ENCODE data around the gene TIPRL.

Gene TIPRL

DNA sequence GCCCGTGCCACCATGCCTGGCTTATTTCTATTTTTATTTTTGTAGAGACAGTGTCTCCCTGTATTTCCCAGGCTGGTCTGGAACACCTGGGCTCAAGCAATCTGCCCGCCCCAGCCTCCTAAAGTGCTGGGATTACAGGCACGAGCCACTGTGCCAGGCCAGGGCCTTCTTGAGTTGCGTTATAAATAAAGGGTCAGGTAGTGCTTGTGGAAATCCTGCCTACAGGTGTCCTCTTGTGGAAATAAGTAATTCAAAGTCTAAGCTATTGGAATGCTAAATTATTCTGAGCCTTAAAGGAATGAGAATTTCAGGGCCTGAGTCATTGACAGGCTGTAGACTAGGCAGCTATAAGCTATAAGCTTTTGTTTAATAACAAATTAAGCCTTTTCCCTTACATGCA is 38.9 kb downstream of the TIPRL start:
- no peak for DNase-seq

DNA sequence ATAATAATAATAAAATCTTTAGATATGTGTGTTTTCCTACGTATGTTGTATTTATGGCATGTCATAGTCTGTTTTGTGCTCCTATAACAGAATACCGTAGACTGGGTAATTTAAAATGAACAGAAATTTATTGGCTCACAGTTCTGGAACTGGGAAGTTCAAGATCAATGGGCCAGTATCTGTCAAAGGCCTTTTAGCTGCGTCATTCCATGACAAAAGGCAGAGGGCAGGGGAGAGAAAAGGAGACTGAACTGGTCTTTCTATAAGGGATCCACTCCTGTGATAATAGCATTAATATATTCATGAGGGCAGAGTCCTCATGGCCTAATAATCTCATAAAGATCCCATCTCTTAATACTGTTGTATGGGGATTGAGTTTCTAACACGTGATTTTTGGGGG is 39.9 kb downstream of the TIPRL start:
- no peak for DNase-seq

GRCh38 chr1:168220470-168220871 is 41.7 kb downstream of the TIPRL start:
- DNase-seq = no peak

- DNase-seq = no peak
Observed at GRCh38 chr1:168221275-168221674, 42.5 kb downstream of the TIPRL start.

DNA sequence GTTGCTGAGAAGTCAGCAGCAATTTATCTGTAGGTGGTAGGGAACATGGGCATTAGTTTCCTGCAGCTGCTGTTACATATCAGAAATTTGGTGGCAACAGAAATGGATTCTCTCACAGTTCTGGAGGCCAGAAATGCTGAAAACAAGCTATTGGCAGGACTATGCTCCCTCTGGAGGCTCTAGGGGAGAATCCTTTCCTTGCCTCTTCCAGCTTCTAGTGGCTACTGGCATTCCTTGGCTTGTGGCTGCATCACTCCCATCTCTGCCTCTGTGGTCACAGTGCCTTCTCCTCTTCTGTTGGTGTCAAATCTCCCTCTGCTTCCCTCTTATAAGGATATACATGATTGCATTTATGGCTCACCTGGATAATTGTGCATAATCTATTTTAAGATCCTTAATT is 44.5 kb downstream of the TIPRL start:
- no peak for DNase-seq

GRCh38 chr1:168223681-168224540 is 45.1 kb downstream of the TIPRL start:
- DNase-seq = no peak

GRCh38 chr1:168224991-168225390 is 46.2 kb downstream of the TIPRL start:
- no peak for DNase-seq

- peak; percentile 67 for DNase-seq
Observed at GRCh38 chr1:168225476-168226190, 46.9 kb downstream of the TIPRL start, which contains the start of gene SFT2D2. SFT2D2 (plus strand) TSS chr1:168226004; CDS start chr1:168226080, 76 bp downstream.

DNA sequence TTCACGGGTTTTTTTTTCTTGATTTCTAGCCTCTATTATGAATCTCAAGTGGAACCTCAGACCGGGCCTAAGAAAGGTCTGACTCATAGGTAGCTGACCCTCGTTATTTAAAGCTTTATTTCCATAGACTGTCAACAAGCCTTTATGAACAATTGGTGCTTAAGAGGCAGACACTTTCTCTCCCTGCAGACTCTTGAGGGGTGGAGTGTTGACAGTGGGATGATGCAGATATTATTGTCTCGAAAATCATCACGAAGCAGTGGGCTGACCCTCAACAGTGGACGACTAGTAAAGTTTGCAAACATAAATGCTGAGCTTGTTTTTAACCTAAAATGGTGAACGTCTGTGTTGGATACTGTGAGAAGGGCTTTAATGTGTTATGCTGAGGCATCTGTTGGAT is 48.9 kb downstream of the TIPRL start:
- no peak for DNase-seq

DNA sequence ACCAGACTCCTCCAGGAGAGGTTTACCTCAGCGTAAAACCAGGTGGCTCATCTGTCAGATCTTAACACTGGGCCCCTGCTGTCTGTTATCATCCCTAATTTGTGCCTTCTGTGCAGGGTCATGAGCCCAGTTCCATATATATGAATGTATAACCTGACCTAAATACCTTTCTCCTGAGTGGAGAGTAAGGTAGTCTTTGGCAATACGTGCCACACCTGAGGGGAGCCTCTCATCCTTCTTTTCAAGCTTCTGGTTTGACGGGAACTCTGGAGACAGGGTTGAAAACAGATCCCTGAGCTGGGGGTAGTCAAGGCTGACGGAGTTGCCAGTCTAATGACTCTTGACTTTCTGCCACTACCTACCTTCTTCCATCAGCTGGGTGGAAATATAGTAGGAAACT is 51.1 kb downstream of the TIPRL start:
- no peak for DNase-seq

DNA sequence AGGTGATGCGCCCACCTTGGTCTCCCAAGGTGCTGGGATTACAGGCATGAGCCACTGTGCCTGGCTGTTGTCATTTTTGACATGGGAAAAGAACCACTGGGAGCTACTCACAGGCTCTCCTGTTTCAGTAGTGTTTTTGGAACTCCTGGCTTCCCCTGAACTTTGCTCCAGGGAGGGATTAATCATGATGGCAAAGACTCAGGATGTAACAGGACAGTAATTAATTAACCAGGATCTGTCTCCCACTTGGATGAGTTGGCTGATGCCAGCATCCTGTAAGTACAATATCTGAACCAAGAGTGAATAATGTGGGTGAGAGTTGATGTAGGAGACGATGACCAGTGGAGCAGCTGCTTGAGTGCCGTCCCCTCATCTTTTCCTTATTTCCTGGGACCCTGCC is 51.9 kb downstream of the TIPRL start:
- no peak for DNase-seq

GRCh38 chr1:168234846-168235547 is 56.2 kb downstream of the TIPRL start:
- peak; percentile 14 for DNase-seq

DNA sequence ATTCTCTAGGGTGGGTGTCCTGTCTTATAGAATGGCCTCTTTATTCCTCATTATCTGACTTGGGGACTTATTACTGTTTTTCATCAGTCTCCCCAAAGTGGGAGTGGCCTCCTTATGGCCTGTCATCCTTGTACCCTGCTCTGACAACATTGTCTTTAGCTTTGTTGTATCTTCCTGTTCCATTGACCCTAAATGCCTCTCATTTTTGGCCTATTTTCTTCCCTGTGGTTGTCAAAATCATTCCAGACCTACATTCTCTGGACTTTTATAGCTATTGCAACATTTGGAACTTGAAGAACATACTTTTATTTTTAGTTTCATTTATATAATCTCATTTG is 56.8 kb downstream of the TIPRL start:
- DNase-seq = no peak

DNA sequence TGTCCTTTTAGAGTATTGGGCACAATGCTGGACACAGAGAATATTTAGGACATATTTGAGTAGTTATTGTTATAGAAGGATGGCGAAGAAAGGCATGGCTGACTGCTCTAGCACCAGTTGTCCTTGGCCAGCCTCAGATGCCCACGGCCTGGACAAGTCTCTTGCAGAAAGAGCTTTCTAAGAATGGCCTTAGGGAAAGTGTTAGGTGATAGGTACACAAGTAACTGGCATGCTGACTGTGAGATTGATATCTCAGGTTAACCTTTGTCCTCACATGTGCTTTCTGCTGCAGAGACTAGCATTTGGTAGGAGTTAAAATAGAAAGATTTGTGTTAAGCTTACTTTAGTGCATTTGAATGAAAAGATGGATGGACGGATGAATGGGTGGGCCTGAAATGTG is 57.2 kb downstream of the TIPRL start:
- DNase-seq = no peak

DNA sequence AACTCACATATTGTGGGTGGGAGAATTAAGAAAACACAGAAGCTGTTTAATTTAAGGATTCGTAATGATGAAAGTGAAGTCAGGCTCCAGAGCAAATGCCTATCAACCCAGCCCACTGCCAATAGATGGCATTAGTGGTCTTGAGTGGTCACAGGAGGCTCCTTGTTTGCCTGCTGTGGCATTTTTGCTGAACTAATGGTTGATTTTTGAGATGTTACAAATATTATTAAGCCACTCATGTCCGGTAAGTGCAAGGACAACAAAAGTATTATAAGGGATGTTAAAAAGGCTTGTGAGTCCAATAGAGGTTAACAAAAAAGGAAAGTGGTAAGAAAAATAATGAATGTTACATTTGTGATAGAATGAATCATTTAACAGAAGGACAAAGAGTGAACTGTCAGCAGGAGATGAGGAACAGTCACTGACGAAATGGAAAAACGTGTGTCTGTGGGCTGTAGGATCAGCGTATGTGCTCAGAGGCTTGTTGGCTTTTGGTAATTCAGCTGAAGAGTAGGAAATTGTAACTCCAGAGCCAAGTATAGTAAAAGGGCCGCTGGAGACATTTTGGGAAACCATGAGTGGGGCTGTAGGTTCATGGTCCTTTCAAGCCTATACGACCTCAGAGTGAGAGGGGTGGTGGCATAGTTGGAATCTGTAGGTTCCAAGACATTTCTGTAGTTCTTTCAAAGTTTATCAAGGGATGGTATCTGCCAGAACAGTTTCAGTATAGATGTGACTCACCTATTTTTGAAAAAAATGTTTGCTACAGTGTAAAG is 58.3 kb downstream of the TIPRL start:
- DNase-seq = no peak

DNA sequence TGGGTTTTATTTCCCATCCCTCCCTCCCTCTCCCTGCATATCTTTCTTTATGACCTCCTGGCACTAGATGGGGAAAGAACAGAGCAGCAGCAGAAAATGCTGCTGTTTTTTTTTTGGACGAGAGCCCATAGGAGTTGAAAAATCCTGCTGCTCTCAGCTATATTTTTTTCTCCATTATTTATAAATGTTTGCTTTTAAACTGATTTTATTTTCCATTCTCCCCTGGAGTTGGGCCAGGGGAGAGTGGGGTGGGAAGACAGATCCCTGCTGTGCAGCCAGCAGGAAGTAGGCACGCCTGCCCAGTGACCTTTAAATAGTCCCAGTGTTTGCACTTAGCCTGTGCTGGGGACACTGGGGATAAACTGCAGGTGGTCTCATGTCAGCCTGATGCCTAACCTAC is 64.4 kb downstream of the TIPRL start:
- DNase-seq = no peak

DNA sequence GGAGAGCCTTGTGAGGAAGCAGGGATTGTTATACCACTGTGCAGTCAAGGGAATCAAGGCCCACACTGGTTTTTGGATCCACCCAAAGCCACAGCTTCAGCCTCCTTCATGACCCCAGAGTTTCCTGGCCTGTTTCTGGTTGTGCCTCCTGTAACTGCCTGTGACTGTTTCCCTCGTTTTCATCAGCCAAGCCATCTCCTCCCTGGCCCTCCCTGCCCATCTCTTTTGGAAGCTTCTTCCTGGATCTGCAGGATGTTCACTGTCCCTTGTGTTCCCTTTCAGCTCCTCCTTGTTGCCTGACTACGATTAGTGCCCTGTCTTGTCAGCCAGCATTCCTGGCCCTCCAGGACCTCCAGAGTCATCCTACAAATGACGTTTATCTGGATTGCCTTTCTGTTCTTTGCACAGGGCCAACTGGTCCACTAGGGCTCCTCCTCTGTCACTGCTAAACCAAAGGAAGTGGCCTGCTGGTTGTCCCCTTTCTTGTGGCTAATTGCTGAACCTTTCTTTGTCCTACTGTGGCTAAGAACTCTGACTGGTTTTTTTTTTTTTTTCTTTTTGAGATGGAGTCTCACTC is 65.0 kb downstream of the TIPRL start:
- DNase-seq = no peak

DNA sequence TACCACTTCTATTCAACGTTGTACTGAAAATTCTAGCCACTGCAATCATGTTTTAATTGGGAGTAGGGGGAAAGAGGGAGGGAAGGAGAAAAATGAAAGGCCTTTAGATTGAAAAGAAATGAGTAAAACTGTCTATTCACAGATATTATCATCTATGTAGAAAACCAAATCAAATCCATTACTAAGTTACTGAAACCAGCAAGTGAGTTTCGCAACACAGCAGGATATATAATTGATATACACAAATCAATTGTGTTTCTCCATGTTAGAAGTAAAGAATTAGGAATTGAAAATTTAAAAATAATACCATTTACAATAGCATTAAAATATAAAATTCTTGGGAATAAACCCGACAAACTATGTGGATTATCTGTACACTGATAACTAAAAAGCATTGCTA is 66.3 kb downstream of the TIPRL start:
- DNase-seq = no peak

DNA sequence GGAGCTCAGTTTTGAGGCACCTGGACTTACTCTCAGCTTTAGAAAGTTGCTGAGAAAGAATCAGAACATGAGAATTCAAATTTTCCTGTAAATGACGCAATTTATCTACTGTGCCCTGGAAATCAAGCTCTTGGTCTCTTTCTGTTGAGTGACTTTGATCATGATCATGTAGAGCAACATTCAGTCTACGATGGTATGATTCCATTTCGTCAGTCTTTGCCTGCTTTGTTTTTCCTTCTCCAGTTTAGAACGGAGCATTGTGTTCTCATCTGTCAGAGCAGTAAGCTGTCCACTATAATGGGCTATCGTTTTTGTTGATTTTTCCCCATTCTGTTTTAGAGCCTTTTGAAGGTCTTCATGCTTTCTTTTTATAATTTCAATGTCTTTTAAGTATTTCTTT is 67.7 kb downstream of the TIPRL start:
- DNase-seq = no peak

All from effector CD4-positive, alpha-beta T cell (primary cell).